ENCODE measurements around the gene CBFA2T3. TPM values are rescaled to one million over a fixed set of nuclear protein-coding genes. Genes with fewer than 3 reads are reported as not detected.

Gene CBFA2T3
- total RNA-seq, 4 donors from 2014 or later = 4.0 to 18.5 (median 5.5) TPM

DNA sequence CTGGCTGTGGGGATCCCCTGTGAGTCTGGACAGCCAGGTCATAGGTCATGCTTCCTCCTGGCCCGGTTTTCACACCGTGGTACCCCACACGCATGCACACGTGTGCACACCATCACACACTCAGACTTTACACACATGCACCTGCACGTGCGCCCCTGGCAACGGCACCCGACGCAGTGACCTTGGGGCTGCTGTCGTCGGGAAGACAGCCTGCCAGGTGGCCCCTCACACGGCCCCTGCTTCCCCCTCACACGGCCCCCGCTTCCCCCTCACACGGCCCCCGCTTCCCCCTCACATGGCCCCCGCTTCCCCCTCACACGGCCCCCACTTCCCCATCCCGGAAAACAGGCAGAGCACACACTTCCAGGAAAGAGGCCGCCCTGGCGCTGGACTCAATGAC is 45.1 kb downstream of the CBFA2T3 start:
- Histone ChIP-seq H3K4me1 (peaks cover 8 to 26% (median 15%) of the 10 kb centered on the region in 4 donors), H3K9me3 (no peaks in the 10 kb centered on the region), H3K27me3 (peaks cover 12% of the 10 kb centered on the region), H3K4me3 (no peak overlapping the region), H3K27ac (no peak overlapping the region), H3K36me3 (no peaks in the 10 kb centered on the region)
- intact Hi-C loops (cut with DNase I; ENCODE audit: low total_unique reads) (no loop called here), in situ Hi-C loops (cut with MboI; ENCODE audit: low pct_ligation_motif_present in 1 of 4, low pct_unique_long_range_greater_than_20kb in 1 of 4, low sequenced_read_pairs in 3 of 4) (loop anchor here in 3 of 4 donors (25.0 kb wide), 2 partner anchors 230 to 280 kb away; partner anchors contain the start of genes CDH15 (in 2 of the 3), SLC22A31 (in 1 of the 3) and ZNF778 (in 1 of the 3))
- DNase-seq = no peak
- 66% methylated on average over 20 of the region's 21 CpGs; no CpG with 5 or more reads in 1 of the 2 donors for WGBS, 2 donors (ENCODE audit: low coverage in 1 of 2)
- TF ChIP-seq POLR2AphosphoS5 (IDR thresholded peaks at IDR 0.05) (no peak), POLR2A (IDR thresholded peaks at IDR 0.05) (no peak), EP300 (IDR thresholded peaks at IDR 0.05; ENCODE audit: low read depth) (no peak)
- TF ChIP-seq, protein P1, sequence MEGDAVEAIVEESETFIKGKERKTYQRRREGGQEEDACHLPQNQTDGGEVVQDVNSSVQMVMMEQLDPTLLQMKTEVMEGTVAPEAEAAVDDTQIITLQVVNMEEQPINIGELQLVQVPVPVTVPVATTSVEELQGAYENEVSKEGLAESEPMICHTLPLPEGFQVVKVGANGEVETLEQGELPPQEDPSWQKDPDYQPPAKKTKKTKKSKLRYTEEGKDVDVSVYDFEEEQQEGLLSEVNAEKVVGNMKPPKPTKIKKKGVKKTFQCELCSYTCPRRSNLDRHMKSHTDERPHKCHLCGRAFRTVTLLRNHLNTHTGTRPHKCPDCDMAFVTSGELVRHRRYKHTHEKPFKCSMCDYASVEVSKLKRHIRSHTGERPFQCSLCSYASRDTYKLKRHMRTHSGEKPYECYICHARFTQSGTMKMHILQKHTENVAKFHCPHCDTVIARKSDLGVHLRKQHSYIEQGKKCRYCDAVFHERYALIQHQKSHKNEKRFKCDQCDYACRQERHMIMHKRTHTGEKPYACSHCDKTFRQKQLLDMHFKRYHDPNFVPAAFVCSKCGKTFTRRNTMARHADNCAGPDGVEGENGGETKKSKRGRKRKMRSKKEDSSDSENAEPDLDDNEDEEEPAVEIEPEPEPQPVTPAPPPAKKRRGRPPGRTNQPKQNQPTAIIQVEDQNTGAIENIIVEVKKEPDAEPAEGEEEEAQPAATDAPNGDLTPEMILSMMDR (IDR thresholded peaks at IDR 0.05) = no peak

DNA sequence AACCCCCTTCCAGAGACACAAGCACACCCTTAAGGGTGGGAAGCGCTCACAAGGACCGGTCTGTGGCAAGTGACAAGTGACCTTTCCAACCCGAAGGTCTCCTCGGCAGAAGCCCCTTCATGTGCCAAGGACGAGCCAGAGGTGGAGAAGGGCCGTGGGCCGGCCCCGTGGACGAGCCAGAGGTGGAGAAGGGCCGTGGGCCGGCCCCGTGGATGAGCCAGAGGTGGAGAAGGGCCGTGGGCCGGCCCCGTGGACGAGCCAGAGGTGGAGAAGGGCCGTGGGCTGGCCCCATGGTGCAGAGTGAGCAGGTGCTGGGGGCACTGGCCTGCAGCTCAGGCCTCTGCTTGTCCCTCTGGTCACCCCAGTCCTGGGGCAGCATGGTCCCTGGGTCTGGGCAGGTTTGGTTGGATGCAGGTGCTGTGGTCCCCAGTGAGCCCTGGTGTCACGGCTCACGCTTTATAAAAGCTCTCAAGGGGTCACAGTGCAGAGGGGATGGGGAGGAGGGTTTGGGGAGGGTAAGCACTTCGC is 45.6 kb downstream of the CBFA2T3 start:
- peaks cover 8% of the 10 kb centered on the region for H3K27me3 ChIP-seq
- H3K27ac ChIP-seq = no peak overlapping the region
- H3K9me3 ChIP-seq = no peaks in the 10 kb centered on the region
- intact Hi-C loops (cut with DNase I; ENCODE audit: low total_unique reads) (no loop called here), in situ Hi-C loops (cut with MboI; ENCODE audit: low pct_ligation_motif_present in 1 of 4, low pct_unique_long_range_greater_than_20kb in 1 of 4, low sequenced_read_pairs in 3 of 4) (loop anchor here in 3 of 4 donors (25.0 kb wide), 2 partner anchors 231 to 281 kb away; partner anchors contain the start of genes CDH15 (in 2 of the 3), SLC22A31 (in 1 of the 3) and ZNF778 (in 1 of the 3))
- H3K4me1 ChIP-seq = peaks cover 3 to 22% (median 10%) of the 10 kb centered on the region in 4 donors
- no peak overlapping the region for H3K4me3 ChIP-seq
- H3K36me3 ChIP-seq = no peaks in the 10 kb centered on the region
- 75 to 83% methylated on average over 8 to 18 of the region's 20 CpGs for WGBS, 2 donors (ENCODE audit: low coverage in 1 of 2)
- DNase-seq = no peak
- TF ChIP-seq, protein P1 (IDR thresholded peaks at IDR 0.05) = no peak
- TF ChIP-seq POLR2A (IDR thresholded peaks at IDR 0.05) (no peak), POLR2AphosphoS5 (IDR thresholded peaks at IDR 0.05) (no peak), EP300 (IDR thresholded peaks at IDR 0.05; ENCODE audit: low read depth) (no peak)

DNA sequence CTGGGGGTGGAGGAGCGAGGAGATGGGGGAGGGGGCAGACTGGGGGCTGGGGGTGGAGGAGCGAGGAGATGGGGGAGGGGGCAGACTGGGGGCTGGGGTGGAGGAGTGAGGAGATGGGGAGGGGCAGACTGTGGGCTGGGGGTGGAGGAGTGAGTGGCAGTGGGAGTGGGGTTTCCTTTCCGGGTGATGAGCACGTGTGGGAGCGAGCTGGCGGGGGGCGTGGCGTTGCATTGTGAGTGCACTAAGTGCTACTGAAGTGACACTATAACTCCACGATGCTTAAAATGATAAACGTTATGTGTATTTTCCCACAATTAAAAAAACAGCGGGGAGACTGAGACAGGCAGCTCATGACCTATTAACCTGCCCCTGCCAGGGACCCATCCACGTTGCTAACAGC is 46.3 kb downstream of the CBFA2T3 start:
- no peak for TF ChIP-seq POLR2AphosphoS5 (IDR thresholded peaks at IDR 0.05)
- TF ChIP-seq EP300 (IDR thresholded peaks at IDR 0.05; ENCODE audit: low read depth) = no peak
- TF ChIP-seq POLR2A (IDR thresholded peaks at IDR 0.05) = no peak
- TF ChIP-seq, protein P1 (IDR thresholded peaks at IDR 0.05) = no peak
- no peaks in the 10 kb centered on the region for H3K36me3 ChIP-seq
- no peaks in the 10 kb centered on the region for H3K9me3 ChIP-seq
- WGBS, 2 donors (ENCODE audit: low coverage in 1 of 2) = 59 to 100% methylated on average over 1 to 10 of the region's 12 CpGs
- intact Hi-C loops (cut with DNase I; ENCODE audit: low total_unique reads) = no loop called here
- in situ Hi-C loops (cut with MboI; ENCODE audit: low pct_ligation_motif_present in 1 of 4, low pct_unique_long_range_greater_than_20kb in 1 of 4, low sequenced_read_pairs in 3 of 4) = loop anchor here in 3 of 4 donors (25.0 kb wide), 2 partner anchors 232 to 282 kb away; partner anchors contain the start of genes CDH15 (in 2 of the 3), SLC22A31 (in 1 of the 3) and ZNF778 (in 1 of the 3)
- no peak overlapping the region for H3K27ac ChIP-seq
- no peak for DNase-seq
- peaks cover 0 to 15% (median 3%) of the 10 kb centered on the region in 4 donors for H3K4me1 ChIP-seq
- peaks cover 4% of the 10 kb centered on the region for H3K27me3 ChIP-seq
- no peak overlapping the region for H3K4me3 ChIP-seq

DNA sequence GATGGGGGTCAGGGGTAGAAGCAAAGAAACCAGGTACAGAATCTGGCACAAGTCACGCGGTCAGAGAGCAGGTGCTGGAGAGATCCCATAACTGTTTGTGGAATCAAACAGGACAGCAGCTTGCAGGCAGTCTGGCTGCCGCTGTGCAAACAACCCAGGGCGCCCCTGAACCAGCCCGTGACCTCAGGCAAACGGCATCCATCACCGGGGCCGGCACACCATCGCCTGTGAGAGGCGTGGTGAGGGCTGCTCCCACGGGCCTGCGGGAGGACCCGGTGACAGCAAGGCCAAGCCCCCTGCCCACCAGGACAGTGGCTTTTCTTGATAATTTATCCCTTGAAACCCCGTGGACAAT is 47.9 kb downstream of the CBFA2T3 start:
- H3K36me3 ChIP-seq = no peaks in the 10 kb centered on the region
- no peak for TF ChIP-seq EP300 (IDR thresholded peaks at IDR 0.05; ENCODE audit: low read depth)
- TF ChIP-seq POLR2AphosphoS5 (IDR thresholded peaks at IDR 0.05) = peak in 1 of 3 donors; percentile 33
- peaks cover 0 to 11% (median 3%) of the 10 kb centered on the region in 4 donors for H3K4me1 ChIP-seq
- H3K9me3 ChIP-seq = no peaks in the 10 kb centered on the region
- H3K27me3 ChIP-seq = peaks cover 9% of the 10 kb centered on the region
- H3K27ac ChIP-seq = peak overlapping the region in 1 of 4 donors; percentile 35
- no peak overlapping the region for H3K4me3 ChIP-seq
- WGBS, 2 donors (ENCODE audit: low coverage in 1 of 2) = 55% methylated on average over 14 of the region's 14 CpGs; no CpG with 5 or more reads in 1 of the 2 donors
- intact Hi-C loops (cut with DNase I; ENCODE audit: low total_unique reads) (no loop called here), in situ Hi-C loops (cut with MboI; ENCODE audit: low pct_ligation_motif_present in 1 of 4, low pct_unique_long_range_greater_than_20kb in 1 of 4, low sequenced_read_pairs in 3 of 4) (loop anchor here in 3 of 4 donors (25.0 kb wide), 2 partner anchors 233 to 283 kb away; partner anchors contain the start of genes CDH15 (in 2 of the 3), SLC22A31 (in 1 of the 3) and ZNF778 (in 1 of the 3))
- DNase-seq = no peak
